ENCODE results near the gene UPK3BL2. TPM values are rescaled to one million over a fixed set of nuclear protein-coding genes. Genes with fewer than 3 reads are reported as not detected.
"Not testable (repeated sequence)": the region's sequence is repeated elsewhere in the genome, so short reads cannot be mapped to it uniquely, and the experiment has no call there.

Gene UPK3BL2
- total and polyA plus RNA-seq, 2 donors (not counting 3 experiments of a cell fraction or from before 2014, with no cell fraction given): 18.2 to 29.8 TPM

DNA sequence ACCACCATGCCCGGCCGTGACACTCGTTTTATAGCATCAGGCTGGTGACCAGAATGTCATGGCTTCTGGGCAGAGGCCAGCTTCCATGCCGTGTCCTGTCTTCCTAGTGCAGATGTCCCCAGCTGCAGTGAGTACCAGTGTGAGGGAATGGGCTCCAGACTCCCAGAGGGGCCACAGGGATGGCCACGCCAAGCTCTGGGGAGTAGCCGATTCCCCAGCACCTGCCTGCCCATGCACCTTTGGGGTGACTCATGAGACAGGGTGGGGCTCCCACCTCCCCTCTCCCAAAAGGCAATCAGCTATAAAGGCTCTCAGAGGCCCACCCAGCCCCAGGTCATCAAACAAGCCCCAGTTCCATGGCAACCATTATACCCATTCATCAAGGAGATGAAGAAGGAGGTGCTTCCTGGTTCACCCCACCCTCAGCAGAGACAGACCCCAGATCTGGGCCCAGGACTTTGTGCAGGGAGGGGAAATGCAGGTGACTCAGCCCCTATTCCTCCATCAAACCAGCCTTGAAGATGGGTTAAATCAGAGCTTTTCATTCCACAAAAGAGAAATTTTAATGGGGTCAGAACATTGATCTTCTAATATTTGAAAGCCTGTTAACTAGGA, 7.4 kb upstream of the UPK3BL2 start, which contains the start of gene SPDYE2:
Gene SPDYE2, plus strand, starts transcription at position 419 of the 615 bp plus-strand sequence. CDS start 2,030 bp downstream, outside the sequence.
- CTCF ChIA-PET; H3K27ac ChIP-seq (ENCODE audit: insufficient read depth, low read depth, low read length); H4K20me1 ChIP-seq (replicated peaks; ENCODE audit: control insufficient read depth, extremely low read depth, insufficient read depth, low read length); H3K36me3 ChIP-seq (ENCODE audit: control insufficient read depth in 2 of 2, extremely low read depth in 1 of 2, insufficient read depth in 2 of 2, low read length in 2 of 2); H3K27me3 ChIP-seq (ENCODE audit: control insufficient read depth in 2 of 2, insufficient read depth in 2 of 2, low read length in 2 of 2); H2AFZ ChIP-seq (ENCODE audit: low read depth, low read length); H3K79me2 ChIP-seq (ENCODE audit: control insufficient read depth, insufficient read depth, low read length); H3K9me3 ChIP-seq (replicated peaks; ENCODE audit: control insufficient read depth, insufficient read depth, low read length); H3K4me1 ChIP-seq (ENCODE audit: control insufficient read depth, extremely low read depth, insufficient read depth, low read length); intact Hi-C loops (cut with micrococcal nuclease); FAIRE-seq; H3K9ac ChIP-seq (replicated peaks; ENCODE audit: extremely low read depth, insufficient read depth, low read length); H3K4me3 ChIP-seq (replicated peaks in 1 of 3; ENCODE audit: insufficient read depth in 1 of 3, low read depth in 1 of 3, low read length in 3 of 3); H3K4me2 ChIP-seq (ENCODE audit: insufficient read depth, low read length); POLR2A ChIA-PET; DNase-seq (ENCODE audit: low read depth, low spot score); BruUV-seq (replicated peaks); H3K9me1 ChIP-seq (replicated peaks; ENCODE audit: control insufficient read depth, extremely low read depth, insufficient read depth, low read length); dilution Hi-C loops (cut with MboI; ENCODE audit: extremely low pct_ligation_motif_present, low sequenced_read_pairs): not testable (repeated sequence)

DNA sequence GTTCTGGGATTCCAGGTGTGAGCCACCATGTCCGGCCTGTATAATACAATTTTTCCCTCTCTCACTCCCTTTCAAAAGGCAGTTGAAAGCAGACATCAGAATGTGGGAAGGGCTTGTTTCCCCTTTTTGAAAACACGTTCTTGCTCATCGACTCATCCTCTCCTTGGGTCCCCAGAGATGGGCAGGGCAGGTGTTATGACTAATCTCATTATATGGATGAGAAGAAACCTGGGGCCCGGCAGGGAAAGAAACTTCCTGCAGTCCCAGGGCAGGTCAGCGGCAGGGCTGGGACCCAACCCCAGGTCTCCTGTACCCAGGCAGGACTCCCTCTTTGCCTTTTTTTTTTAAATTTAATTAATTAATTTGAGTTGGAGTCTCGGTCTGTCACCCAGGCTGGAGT, 2.9 kb upstream of the UPK3BL2 start:
- H3K79me2 ChIP-seq (ENCODE audit: control insufficient read depth, insufficient read depth, low read length); DNase-seq (ENCODE audit: low read depth, low spot score); H3K36me3 ChIP-seq (ENCODE audit: control insufficient read depth in 2 of 2, extremely low read depth in 1 of 2, insufficient read depth in 2 of 2, low read length in 2 of 2); dilution Hi-C loops (cut with MboI; ENCODE audit: extremely low pct_ligation_motif_present, low sequenced_read_pairs); H3K27me3 ChIP-seq (ENCODE audit: control insufficient read depth in 2 of 2, insufficient read depth in 2 of 2, low read length in 2 of 2); H3K9me1 ChIP-seq (replicated peaks; ENCODE audit: control insufficient read depth, extremely low read depth, insufficient read depth, low read length); H3K4me2 ChIP-seq (ENCODE audit: insufficient read depth, low read length); H2AFZ ChIP-seq (ENCODE audit: low read depth, low read length); H3K9me3 ChIP-seq (replicated peaks; ENCODE audit: control insufficient read depth, insufficient read depth, low read length); POLR2A ChIA-PET; H3K4me3 ChIP-seq (replicated peaks in 1 of 3; ENCODE audit: insufficient read depth in 1 of 3, low read depth in 1 of 3, low read length in 3 of 3); H3K4me1 ChIP-seq (ENCODE audit: control insufficient read depth, extremely low read depth, insufficient read depth, low read length); H3K9ac ChIP-seq (replicated peaks; ENCODE audit: extremely low read depth, insufficient read depth, low read length); H3K27ac ChIP-seq (ENCODE audit: insufficient read depth, low read depth, low read length); H4K20me1 ChIP-seq (replicated peaks; ENCODE audit: control insufficient read depth, extremely low read depth, insufficient read depth, low read length); FAIRE-seq; CTCF ChIA-PET; BruUV-seq (replicated peaks); intact Hi-C loops (cut with micrococcal nuclease): not testable (repeated sequence)

DNA sequence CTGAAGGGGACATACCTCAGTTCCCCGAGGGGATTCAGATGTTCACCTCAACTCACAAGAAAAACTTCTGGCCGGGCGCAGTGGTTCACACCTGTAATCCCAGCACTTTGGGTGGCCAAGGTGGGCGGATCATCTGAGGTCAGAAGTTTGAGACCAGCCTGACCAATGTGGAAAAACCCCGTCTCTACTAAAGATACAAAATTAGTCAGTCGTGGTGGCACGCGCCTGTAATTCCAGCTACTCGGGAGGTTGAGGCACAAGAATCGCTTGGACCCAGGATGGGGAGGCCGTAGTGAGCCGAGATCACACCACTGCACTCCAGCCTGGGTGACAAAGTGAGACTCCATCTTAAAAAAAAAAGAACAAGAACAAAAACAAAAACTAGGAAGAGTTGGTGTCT, 1.8 kb upstream of the UPK3BL2 start:
- H3K9me1 ChIP-seq (replicated peaks; ENCODE audit: control insufficient read depth, extremely low read depth, insufficient read depth, low read length); BruUV-seq (replicated peaks); FAIRE-seq; H3K36me3 ChIP-seq (ENCODE audit: control insufficient read depth in 2 of 2, extremely low read depth in 1 of 2, insufficient read depth in 2 of 2, low read length in 2 of 2); H3K27me3 ChIP-seq (ENCODE audit: control insufficient read depth in 2 of 2, insufficient read depth in 2 of 2, low read length in 2 of 2); dilution Hi-C loops (cut with MboI; ENCODE audit: extremely low pct_ligation_motif_present, low sequenced_read_pairs); intact Hi-C loops (cut with micrococcal nuclease); H3K4me3 ChIP-seq (replicated peaks in 1 of 3; ENCODE audit: insufficient read depth in 1 of 3, low read depth in 1 of 3, low read length in 3 of 3); H3K9ac ChIP-seq (replicated peaks; ENCODE audit: extremely low read depth, insufficient read depth, low read length); DNase-seq (ENCODE audit: low read depth, low spot score); H4K20me1 ChIP-seq (replicated peaks; ENCODE audit: control insufficient read depth, extremely low read depth, insufficient read depth, low read length); H3K4me2 ChIP-seq (ENCODE audit: insufficient read depth, low read length); H3K79me2 ChIP-seq (ENCODE audit: control insufficient read depth, insufficient read depth, low read length); H3K27ac ChIP-seq (ENCODE audit: insufficient read depth, low read depth, low read length); CTCF ChIA-PET; POLR2A ChIA-PET; H3K4me1 ChIP-seq (ENCODE audit: control insufficient read depth, extremely low read depth, insufficient read depth, low read length); H2AFZ ChIP-seq (ENCODE audit: low read depth, low read length); H3K9me3 ChIP-seq (replicated peaks; ENCODE audit: control insufficient read depth, insufficient read depth, low read length): not testable (repeated sequence)

DNA sequence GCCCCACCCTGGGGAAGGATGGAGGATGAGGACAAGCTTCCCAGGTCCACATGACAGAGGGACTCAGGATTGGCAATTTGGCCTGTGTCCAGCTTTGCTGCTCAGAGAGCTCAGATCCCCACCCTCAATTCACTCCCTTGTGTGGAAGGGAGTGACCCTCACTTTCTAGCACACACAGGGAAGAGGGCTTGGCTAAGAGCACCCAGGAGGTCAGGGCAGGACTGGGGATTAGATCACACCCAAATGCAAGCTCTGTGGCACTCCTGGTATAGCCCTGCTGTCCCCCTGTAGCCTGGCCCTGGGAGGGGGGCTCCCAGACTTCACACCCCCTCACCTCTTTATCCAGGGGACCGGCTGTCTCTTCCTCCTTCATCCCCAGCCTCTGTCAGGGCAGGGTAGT, 876 bp upstream of the UPK3BL2 start:
- H3K9me1 ChIP-seq (replicated peaks; ENCODE audit: control insufficient read depth, extremely low read depth, insufficient read depth, low read length); H3K36me3 ChIP-seq (ENCODE audit: control insufficient read depth in 2 of 2, extremely low read depth in 1 of 2, insufficient read depth in 2 of 2, low read length in 2 of 2); FAIRE-seq; H3K27ac ChIP-seq (ENCODE audit: insufficient read depth, low read depth, low read length); POLR2A ChIA-PET; CTCF ChIA-PET; H3K4me3 ChIP-seq (replicated peaks in 1 of 3; ENCODE audit: insufficient read depth in 1 of 3, low read depth in 1 of 3, low read length in 3 of 3); dilution Hi-C loops (cut with MboI; ENCODE audit: extremely low pct_ligation_motif_present, low sequenced_read_pairs); H3K4me2 ChIP-seq (ENCODE audit: insufficient read depth, low read length); DNase-seq (ENCODE audit: low read depth, low spot score); H4K20me1 ChIP-seq (replicated peaks; ENCODE audit: control insufficient read depth, extremely low read depth, insufficient read depth, low read length); H3K27me3 ChIP-seq (ENCODE audit: control insufficient read depth in 2 of 2, insufficient read depth in 2 of 2, low read length in 2 of 2); intact Hi-C loops (cut with micrococcal nuclease); BruUV-seq (replicated peaks); H3K4me1 ChIP-seq (ENCODE audit: control insufficient read depth, extremely low read depth, insufficient read depth, low read length); H3K9ac ChIP-seq (replicated peaks; ENCODE audit: extremely low read depth, insufficient read depth, low read length); H2AFZ ChIP-seq (ENCODE audit: low read depth, low read length); H3K79me2 ChIP-seq (ENCODE audit: control insufficient read depth, insufficient read depth, low read length); H3K9me3 ChIP-seq (replicated peaks; ENCODE audit: control insufficient read depth, insufficient read depth, low read length): not testable (repeated sequence)

Data from endothelial cell of umbilical vein (primary cell).